ENCODE results near the gene GRHL3.

DNA sequence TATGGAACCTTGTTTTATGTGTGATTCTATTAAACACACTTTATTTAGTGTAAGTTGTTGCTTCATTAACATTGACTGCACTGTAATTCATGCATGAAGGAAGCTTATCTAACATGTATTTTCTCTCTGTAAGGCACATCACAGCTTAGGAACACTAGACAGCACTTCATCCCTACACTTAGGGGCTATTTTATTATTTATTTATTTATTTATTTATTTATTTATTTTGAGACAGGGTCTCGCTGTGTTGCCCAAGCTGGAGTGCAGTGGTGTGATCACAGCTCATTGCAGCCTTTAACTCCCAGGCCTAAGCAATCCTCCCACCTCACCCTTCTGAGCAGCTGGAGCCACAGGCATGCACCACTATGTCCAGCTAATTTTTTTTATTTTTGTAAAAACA, 30.7 kb upstream of the GRHL3 start:
- TF ChIP-seq, protein P1, sequence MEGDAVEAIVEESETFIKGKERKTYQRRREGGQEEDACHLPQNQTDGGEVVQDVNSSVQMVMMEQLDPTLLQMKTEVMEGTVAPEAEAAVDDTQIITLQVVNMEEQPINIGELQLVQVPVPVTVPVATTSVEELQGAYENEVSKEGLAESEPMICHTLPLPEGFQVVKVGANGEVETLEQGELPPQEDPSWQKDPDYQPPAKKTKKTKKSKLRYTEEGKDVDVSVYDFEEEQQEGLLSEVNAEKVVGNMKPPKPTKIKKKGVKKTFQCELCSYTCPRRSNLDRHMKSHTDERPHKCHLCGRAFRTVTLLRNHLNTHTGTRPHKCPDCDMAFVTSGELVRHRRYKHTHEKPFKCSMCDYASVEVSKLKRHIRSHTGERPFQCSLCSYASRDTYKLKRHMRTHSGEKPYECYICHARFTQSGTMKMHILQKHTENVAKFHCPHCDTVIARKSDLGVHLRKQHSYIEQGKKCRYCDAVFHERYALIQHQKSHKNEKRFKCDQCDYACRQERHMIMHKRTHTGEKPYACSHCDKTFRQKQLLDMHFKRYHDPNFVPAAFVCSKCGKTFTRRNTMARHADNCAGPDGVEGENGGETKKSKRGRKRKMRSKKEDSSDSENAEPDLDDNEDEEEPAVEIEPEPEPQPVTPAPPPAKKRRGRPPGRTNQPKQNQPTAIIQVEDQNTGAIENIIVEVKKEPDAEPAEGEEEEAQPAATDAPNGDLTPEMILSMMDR (IDR thresholded peaks at IDR 0.05; ENCODE audit: extremely low read depth in 1 of 2, insufficient read depth in 1 of 2, low read depth in 1 of 2, low read length in 2 of 2): no peak
- TF ChIP-seq, protein P2, sequence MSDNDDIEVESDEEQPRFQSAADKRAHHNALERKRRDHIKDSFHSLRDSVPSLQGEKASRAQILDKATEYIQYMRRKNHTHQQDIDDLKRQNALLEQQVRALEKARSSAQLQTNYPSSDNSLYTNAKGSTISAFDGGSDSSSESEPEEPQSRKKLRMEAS (IDR thresholded peaks at IDR 0.05; ENCODE audit: insufficient read depth, insufficient read length): no peak
- TF ChIP-seq POLR2AphosphoS5 (IDR thresholded peaks at IDR 0.05; ENCODE audit: insufficient read depth, low read depth, low read length) (no peak), POLR2A (IDR thresholded peaks at IDR 0.05; ENCODE audit: low read depth, low read length) (no peak), EZH2 (IDR thresholded peaks at IDR 0.05; ENCODE audit: borderline replicate concordance, low read depth, low read length, severe bottlenecking) (no peak), MYC (IDR thresholded peaks at IDR 0.05; ENCODE audit: low read depth, low read length) (no peak)
